Frontal cortex (tissue), 4 donors: ENCODE measurements around the gene DNAH6. TPM values are rescaled to one million over a fixed set of nuclear protein-coding genes. Genes with fewer than 3 reads are reported as not detected.

Experiments
- DNase-seq, 2 donors: peaks; one replicate each; pipeline ENCODE4 v3.0.0; 2012; ENCODE audit warnings: low spot score in 2 of 2
- FAIRE-seq: peaks from 2 replicates; lab custom pipeline; 2012; peaks lifted over from hg19 to GRCh38; lab: Jason Lieb, UNC
- total RNA-seq: library from RNA; depleted of rRNA; stranded (reverse); fragments of >200 nt; gene quantifications from one replicate; pipeline ENCODE4 v1.2.3, GENCODE V29; 2014
- donor health status: control.
- donor health status: control.
- donor health status: control.

Gene DNAH6
- total RNA-seq, 1 donor from 2014 or later = 4.9 TPM

DNA sequence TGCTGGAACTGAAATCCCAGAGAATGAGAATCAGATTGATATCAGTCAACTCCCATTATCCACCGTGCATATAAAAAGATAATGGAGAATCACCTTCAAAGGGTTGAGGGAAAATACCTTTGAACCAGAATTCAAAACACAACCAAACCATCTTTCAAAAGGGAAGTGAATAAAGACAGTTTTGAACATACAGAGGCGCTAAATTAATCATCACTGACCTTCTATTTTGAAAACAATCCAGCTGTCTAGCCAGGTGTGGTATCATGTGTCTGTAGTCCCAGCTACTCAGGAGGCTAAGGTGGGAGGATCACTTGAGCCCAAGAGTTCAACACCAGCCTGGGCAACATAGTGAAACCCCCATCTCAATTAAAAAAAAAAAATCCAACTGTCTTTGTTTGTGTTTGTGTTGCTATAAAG is 300.9 kb downstream of the DNAH6 start:
- FAIRE-seq (no peak), DNase-seq (no peak)

GRCh38 chr2:84821806-84822205 is 305.5 kb downstream of the DNAH6 start:
- FAIRE-seq = no peak
- no peak for DNase-seq

- DNase-seq (no peak), FAIRE-seq (no peak)
Observed at GRCh38 chr2:84823229-84823628, 306.9 kb downstream of the DNAH6 start.

GRCh38 chr2:84823788-84824187 is 307.5 kb downstream of the DNAH6 start:
- no peak for DNase-seq
- FAIRE-seq = no peak

DNA sequence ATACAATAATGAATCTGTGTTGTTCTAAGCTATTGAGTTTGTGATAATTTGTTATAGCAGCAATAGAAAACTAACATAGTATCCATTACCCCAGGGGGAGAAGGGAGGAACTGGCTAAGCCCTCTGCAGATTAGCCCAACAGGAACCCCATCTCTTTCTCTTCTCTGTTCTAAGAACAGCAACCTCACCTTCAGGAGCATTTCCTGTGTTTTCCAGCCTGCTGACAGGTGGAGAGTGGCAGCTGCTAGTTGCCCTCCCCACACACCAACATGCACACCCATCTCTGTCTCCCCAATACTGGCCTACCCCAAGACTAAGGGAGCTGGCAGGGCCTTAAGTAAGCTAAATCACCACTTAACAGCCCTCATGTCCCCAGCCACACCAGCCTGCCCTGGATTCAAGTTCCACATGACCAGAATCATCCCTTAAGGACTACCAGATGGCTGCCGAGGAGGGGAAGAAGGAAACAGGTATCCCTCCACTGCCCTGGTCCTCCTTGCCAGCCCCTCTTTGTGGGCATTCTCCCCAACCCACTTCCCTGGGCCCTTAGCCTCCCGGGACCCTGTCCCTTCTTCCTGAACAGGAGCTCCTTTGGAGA is 311.8 kb downstream of the DNAH6 start:
- FAIRE-seq (no peak), DNase-seq (no peak)

GRCh38 chr2:84829693-84830092 is 313.4 kb downstream of the DNAH6 start:
- DNase-seq = no peak
- FAIRE-seq = no peak

GRCh38 chr2:84830095-84830494 is 313.8 kb downstream of the DNAH6 start:
- no peak for FAIRE-seq

DNA sequence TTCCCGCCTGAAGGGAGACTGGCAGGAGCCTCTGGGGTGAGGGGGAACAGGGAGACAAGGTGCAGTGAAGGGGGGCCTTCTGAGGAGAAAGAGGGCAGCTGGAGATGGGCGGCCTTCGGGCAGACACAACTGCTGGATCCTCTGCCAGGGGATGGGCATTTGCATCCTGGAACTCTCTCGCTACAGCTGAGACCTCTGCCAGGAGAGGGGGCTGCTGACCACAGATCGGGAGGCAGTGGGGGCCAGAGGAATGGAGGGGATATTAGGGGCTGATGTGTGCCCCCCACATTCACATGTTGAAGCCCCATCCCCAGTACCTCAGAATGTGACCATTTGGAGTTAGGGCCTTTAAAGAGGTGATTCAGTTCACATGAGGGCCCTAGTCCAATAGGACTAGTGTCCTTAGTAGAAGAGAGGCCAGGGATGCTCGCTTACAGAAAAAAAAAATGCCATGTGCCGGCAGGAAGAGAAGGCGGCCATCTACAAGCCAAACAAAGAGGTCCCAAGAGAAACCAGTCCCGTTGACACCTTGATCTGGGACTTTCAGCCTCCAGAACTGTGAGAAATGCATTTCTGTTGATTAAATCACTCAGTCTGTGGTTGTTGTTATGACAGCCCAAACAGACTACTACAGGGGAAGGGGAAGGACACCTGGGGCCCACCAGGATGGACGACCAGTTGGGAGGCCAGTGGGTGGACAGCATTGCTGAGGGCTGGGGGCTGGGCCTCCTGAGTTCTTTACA is 314.6 kb downstream of the DNAH6 start:
- DNase-seq (no peak), FAIRE-seq (no peak)

More at GRCh38 chr2:84830095-84830494, 313.8 kb downstream of the DNAH6 start:
- no peak for DNase-seq

- FAIRE-seq (no peak), DNase-seq (no peak)
Observed at GRCh38 chr2:84832772-84833461, 316.6 kb downstream of the DNAH6 start.

- FAIRE-seq (no peak), DNase-seq (no peak)
Observed at GRCh38 chr2:84833481-84834150, 317.3 kb downstream of the DNAH6 start.

GRCh38 chr2:84836215-84836614 is 319.9 kb downstream of the DNAH6 start:
- DNase-seq (no peak), FAIRE-seq (no peak)

- DNase-seq = no peak
- no peak for FAIRE-seq
Observed at GRCh38 chr2:84838434-84839145, 322.3 kb downstream of the DNAH6 start.

- no peak for DNase-seq
- no peak for FAIRE-seq
Observed at GRCh38 chr2:84839851-84840250, 323.6 kb downstream of the DNAH6 start.

DNA sequence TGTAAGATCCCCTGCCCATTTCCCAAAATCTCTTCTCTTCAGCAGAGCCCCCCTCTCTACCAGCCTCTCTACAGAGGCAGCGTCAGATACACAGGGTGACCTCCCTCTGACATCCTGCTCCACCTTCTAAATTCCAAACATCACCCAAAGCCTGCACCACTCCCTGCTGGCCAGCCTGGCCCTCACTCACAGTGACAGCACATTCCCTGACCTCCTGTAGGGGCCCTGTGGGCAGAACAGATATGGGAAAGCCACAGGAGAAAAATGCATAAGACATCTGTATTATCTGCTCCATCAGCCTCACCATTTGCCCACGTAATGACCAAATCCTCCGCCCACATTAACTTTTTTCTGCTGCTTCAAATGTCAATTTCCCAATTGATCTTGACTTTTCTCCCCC is 324.0 kb downstream of the DNAH6 start:
- no peak for DNase-seq
- no peak for FAIRE-seq

GRCh38 chr2:84841577-84841976 is 325.3 kb downstream of the DNAH6 start:
- DNase-seq (no peak), FAIRE-seq (no peak)

DNA sequence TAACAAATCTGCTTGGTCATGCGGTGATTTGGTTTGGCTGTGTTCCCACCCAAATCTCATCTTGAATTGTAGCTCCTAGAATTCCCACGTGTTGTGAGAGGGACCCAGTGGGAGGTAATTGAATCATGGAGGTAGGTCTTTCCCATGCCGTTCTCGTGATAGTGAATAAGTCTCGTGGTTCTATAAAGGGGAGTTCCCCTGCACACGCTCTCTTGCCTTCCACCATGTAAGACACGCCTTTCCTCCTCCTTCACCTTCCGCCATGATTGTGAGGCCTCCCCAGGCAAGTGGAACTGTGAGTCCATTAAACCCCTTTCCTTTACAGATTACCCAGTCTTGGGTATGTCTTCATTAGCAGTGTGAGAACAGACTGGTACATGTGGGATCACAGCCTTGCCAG is 327.8 kb downstream of the DNAH6 start:
- DNase-seq (no peak), FAIRE-seq (no peak)

DNA sequence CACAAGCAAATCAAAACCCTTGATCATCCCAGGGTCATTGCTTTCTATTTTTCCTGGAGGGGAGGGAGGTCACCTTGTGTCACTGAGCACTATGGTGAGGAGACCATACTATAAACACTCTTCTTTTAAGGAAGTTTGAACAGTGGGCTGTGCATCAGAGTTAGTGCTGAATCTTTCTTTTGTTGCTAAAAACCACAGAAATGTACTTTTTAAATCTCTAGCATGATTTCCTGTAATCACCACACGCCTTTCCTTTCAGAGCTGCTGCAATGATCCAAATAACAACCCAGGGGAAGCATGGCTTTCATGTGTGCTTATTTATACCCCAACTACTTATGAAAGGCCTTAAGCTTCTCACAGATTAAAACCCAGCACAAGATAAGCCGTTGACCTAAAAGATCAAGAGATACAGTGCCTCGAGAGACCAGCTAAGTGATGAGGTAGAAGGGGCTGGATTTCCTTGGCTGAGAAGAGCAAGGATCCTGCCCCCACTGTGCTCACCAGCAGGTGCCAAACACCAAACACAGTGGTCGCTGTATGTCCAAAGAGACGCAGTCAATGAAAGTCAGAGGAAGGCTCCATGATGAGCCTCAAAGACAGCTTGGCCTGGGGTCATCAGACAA is 329.9 kb downstream of the DNAH6 start:
- DNase-seq = no peak

DNA sequence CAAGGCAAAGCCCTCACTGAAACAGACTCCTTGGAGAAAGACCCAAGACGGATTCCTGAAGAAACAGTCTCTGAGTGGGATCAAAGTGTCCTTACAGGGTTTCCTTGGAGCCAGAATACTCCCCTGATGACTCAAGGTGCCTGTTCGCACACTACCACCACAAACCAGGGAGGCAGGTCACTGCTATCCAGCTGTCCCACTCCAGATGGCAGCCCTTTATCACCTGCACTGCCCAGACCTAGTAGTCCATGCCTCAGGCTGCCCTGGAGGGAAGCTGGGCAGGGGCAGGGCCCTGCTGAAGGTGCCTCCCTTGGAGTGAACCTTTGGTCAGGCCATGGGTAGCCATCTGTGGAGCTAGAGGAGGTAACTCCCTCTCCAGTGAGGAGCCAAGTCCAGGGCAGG is 330.4 kb downstream of the DNAH6 start:
- FAIRE-seq (no peak), DNase-seq (no peak)

More for the DNA sequence above, 329.9 kb downstream of the DNAH6 start:
- FAIRE-seq = no peak

GRCh38 chr2:84847326-84848050 is 331.2 kb downstream of the DNAH6 start:
- DNase-seq (no peak), FAIRE-seq (no peak)
